Measurements from ENCODE around the gene MUSK. TPM values are rescaled to one million over a fixed set of nuclear protein-coding genes. Genes with fewer than 3 reads are reported as not detected.

Gene MUSK
- total and polyA plus RNA-seq, 2 experiments from 2014 or later, result not detected

- TF ChIP-seq EZH2 (IDR thresholded peaks at IDR 0.05; ENCODE audit: low read depth, unreplicated experiment) (no peak), STAT1 (IDR thresholded peaks at IDR 0.05; ENCODE audit: unreplicated experiment) (no peak), ZNF462 (CRISPR knock-in tag; IDR thresholded peaks at IDR 0.05) (no peak), NANOG (IDR thresholded peaks at IDR 0.05; ENCODE audit: borderline replicate concordance) (no peak), POLR2AphosphoS5 (IDR thresholded peaks at IDR 0.05; ENCODE audit: low read depth) (no peak), EZH2phosphoT487 (IDR thresholded peaks at IDR 0.05; ENCODE audit: unreplicated experiment) (no peak), REST (IDR thresholded peaks at IDR 0.05; ENCODE audit: unreplicated experiment) (no peak), ZNF114 (CRISPR knock-in tag; IDR thresholded peaks at IDR 0.05) (no peak), CTCF (conservative IDR thresholded peaks at IDR 0.05; ENCODE audit: low read depth in 2 of 2) (no peak), ETS1 (IDR thresholded peaks at IDR 0.05) (no peak)
Observed at GRCh38 chr9:110777196-110777875, 108.7 kb downstream of the MUSK start.

More at GRCh38 chr9:110777196-110777875, 108.7 kb downstream of the MUSK start:
- ATAC-seq (no peak), DNase-seq (ENCODE audit: low spot score) (no peak)
- H3F3A ChIP-seq (replicated peaks; ENCODE audit: low read depth), result no peaks in the 10 kb centered on the region
- H3K4me2 ChIP-seq, result no peak overlapping the region; the same call in 1 of the 2 replicates
- no peaks in the 10 kb centered on the region for H4K20me1 ChIP-seq (replicated peaks; ENCODE audit: insufficient read depth)
- H3K79me2 ChIP-seq (replicated peaks; ENCODE audit: insufficient read depth), result no peaks in the 10 kb centered on the region
- peaks cover 20% of the 10 kb centered on the region for H3K4me1 Mint-ChIP-seq
- H3K27me3 ChIP-seq (ENCODE audit: insufficient read depth), result no peaks in the 10 kb centered on the region
- no peak overlapping the region for H2AFZ ChIP-seq
- no peak overlapping the region for H3K27ac Mint-ChIP-seq
- H3K4me3 Mint-ChIP-seq, result no peak overlapping the region
- no peaks in the 10 kb centered on the region for H3K27me3 Mint-ChIP-seq (ENCODE audit: insufficient read depth, low read depth, poor library complexity)
- peaks cover 20% of the 10 kb centered on the region for H3K4me1 ChIP-seq (ENCODE audit: insufficient read depth)
- H3K27ac ChIP-seq (ENCODE audit: low read depth), result no peak overlapping the region
- no peaks in the 10 kb centered on the region for H3K9me3 Mint-ChIP-seq
- no peak overlapping the region for H3K4me3 ChIP-seq
- H3K9me2 ChIP-seq (ENCODE audit: insufficient read depth), result no peaks in the 10 kb centered on the region
- no peaks in the 10 kb centered on the region for H3K36me3 ChIP-seq (ENCODE audit: insufficient read depth)
- H3K36me3 Mint-ChIP-seq (ENCODE audit: low read depth), result no peaks in the 10 kb centered on the region

Measured in GM23338 (cell line).